Measurements from ENCODE around the gene CISD2.
A peak's percentile ranks its signal among the peaks of the same experiment; 100 is the strongest.
"Not testable (repeated sequence)": the region's sequence is repeated elsewhere in the genome, so short reads cannot be mapped to it uniquely, and the experiment has no call there.

CISD2 gene, protein sequence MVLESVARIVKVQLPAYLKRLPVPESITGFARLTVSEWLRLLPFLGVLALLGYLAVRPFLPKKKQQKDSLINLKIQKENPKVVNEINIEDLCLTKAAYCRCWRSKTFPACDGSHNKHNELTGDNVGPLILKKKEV

DNA sequence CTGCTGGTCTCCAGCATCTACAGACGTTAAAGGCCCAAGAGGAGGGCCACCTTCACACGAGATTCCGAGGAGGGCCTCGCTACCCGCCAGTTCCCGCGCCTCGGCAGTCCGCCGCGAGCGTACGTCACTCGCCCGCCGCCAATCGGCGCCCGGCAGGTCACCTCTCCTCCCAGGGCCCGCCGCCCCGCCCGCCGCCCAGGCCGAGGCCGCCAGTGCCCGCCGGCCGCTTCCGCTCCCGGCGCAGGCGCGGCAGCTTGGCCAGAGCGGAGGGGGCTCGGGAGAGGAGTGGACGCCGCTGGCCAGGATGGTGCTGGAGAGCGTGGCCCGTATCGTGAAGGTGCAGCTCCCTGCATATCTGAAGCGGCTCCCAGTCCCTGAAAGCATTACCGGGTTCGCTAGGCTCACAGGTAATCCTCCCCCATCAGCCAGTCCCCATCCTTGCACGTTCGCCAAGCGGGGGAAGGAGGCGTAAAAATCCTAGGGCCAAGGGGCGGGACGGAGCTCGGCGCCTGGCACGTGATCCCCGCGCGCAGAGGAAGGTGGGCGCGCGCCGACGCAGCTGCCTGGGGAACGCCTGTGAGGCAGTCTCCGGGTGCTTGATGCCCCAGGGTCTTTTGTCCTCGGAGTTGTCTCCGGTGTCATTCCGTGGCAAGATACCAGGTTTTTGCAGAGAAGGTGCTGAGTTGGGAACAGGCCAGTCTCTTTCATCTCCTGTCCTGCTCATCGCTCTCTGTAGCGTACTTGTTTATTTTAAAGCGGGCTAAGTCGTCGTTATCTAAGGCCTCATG is at the start of gene CISD2:
TSS of gene CISD2 (plus strand) at position 212 of the 788 bp plus-strand sequence. CDS start at position 305, 93 bp downstream.
- TF ChIP-seq, protein P1, sequence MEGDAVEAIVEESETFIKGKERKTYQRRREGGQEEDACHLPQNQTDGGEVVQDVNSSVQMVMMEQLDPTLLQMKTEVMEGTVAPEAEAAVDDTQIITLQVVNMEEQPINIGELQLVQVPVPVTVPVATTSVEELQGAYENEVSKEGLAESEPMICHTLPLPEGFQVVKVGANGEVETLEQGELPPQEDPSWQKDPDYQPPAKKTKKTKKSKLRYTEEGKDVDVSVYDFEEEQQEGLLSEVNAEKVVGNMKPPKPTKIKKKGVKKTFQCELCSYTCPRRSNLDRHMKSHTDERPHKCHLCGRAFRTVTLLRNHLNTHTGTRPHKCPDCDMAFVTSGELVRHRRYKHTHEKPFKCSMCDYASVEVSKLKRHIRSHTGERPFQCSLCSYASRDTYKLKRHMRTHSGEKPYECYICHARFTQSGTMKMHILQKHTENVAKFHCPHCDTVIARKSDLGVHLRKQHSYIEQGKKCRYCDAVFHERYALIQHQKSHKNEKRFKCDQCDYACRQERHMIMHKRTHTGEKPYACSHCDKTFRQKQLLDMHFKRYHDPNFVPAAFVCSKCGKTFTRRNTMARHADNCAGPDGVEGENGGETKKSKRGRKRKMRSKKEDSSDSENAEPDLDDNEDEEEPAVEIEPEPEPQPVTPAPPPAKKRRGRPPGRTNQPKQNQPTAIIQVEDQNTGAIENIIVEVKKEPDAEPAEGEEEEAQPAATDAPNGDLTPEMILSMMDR (IDR thresholded peaks at IDR 0.05): no peak
- Histone ChIP-seq H3K27me3 (ENCODE audit: control insufficient read depth, insufficient read depth, low read length) (no peaks in the 10 kb centered on the region), H3K9me3 (ENCODE audit: control insufficient read depth, low read length) (no peaks in the 10 kb centered on the region), H3K4me1 (no peaks in the 10 kb centered on the region), H3K27ac (peak within 1 kb of the TSS; percentile 91), H3K4me2 (ENCODE audit: low read length) (peak within 1 kb of the TSS; percentile 98), H3K36me3 (ENCODE audit: control insufficient read depth, insufficient read depth, low read length) (no peaks in the 10 kb centered on the region), H3K4me3 (ENCODE audit: low read depth, low read length) (peak within 1 kb of the TSS; percentile 94), H3K9ac (no peak within 1 kb of the TSS), H3K79me2 (no peaks in the 10 kb centered on the region), H2AFZ (peak within 1 kb of the TSS; percentile 93)

DNA sequence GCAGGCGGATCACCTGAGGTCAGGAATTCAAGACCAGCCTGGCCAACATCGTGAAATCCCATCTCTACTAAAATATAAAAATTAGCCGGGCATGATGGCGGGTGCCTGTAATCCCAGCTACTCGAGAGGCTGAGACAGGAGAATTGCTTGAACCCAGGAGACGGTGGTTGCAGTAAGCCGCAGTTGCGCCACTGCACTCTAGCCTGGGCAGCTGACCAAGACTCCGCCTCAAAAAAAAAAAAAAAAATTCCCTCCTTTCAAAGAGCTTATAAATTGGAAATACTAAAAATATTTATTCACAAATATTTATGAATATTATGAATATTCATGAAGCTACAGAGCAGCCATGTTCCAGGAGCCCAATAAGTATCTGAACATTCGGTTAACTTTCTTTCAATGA is 49.7 kb upstream of the CISD2 start:
- H2AFZ ChIP-seq; H3K4me2 ChIP-seq (ENCODE audit: low read length); H3K27me3 ChIP-seq (ENCODE audit: control insufficient read depth, insufficient read depth, low read length); H3K36me3 ChIP-seq (ENCODE audit: control insufficient read depth, insufficient read depth, low read length); H3K4me3 ChIP-seq (ENCODE audit: low read depth, low read length); H3K27ac ChIP-seq; H3K9me3 ChIP-seq (ENCODE audit: control insufficient read depth, low read length); H3K9ac ChIP-seq: not testable (repeated sequence)
- H3K4me1 ChIP-seq: peaks cover 18% of the 10 kb centered on the region
- H3K79me2 ChIP-seq: peaks cover 38% of the 10 kb centered on the region

DNA sequence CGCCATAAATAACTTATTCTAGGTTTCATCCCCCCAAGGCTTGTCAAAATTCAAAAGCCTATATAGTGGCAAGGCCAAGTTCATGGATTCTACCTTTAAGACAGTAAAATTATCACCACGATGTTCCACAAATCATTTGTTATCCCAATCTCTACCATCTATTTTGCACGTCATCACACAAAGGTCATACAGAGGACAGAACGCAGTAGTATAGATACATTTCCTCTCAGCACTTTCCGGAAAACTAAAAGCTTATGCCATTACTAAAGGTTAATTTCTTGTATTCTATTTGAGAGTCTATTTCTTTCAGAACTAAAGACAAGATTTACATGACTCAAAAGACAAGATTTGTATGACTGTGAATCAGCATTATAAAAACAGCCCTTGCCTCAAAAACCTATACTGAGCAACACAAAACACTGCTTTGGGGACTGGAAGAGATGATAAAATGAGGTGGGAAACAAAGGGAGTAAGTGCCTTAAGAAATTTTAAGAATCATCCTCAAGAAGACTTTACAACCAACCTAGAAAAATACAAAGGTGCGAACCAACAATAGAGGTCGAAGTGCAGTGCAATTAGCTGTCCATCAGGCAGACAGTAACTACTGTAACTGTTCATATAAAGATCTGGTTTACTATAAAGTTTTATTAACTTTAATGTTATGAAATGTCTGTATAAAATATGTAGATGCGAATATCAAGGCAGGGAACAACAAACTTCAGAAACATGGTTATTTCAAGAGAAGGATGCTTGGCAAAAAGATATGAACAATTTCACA is 49.0 kb upstream of the CISD2 start:
- TF ChIP-seq, protein P1 (IDR thresholded peaks at IDR 0.05): no peak
- H3K36me3 ChIP-seq (ENCODE audit: control insufficient read depth, insufficient read depth, low read length): no peaks in the 10 kb centered on the region
- no peaks in the 10 kb centered on the region for H3K27me3 ChIP-seq (ENCODE audit: control insufficient read depth, insufficient read depth, low read length)
- H3K9ac ChIP-seq: no peak overlapping the region
- peaks cover 40% of the 10 kb centered on the region for H3K79me2 ChIP-seq
- H2AFZ ChIP-seq: no peak overlapping the region
- no peak overlapping the region for H3K4me3 ChIP-seq (ENCODE audit: low read depth, low read length)
- no peaks in the 10 kb centered on the region for H3K9me3 ChIP-seq (ENCODE audit: control insufficient read depth, low read length)
- peak overlapping the region; percentile 25 for H3K4me2 ChIP-seq (ENCODE audit: low read length)
- peak overlapping the region; percentile 33 for H3K27ac ChIP-seq
- H3K4me1 ChIP-seq: peaks cover 18% of the 10 kb centered on the region

DNA sequence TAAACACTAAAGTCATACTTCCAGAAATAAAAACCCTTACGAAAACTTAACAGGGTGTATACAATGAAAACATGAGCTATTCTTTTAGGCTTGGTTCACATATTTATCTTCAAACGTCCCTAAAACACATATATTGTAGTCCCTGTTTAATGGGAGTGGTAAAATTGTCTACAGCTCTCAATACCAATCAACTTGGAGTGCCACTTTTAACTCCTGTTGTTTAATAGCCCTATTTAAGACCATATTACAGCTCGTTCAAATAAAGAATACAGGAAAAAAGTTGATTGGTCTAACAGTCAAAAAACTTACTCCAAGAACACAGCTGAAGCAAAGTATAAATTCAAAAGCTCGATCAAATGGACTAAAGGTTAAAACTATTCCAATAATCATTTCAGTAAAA is 45.3 kb upstream of the CISD2 start:
- Histone ChIP-seq H3K9me3 (ENCODE audit: control insufficient read depth, low read length) (no peaks in the 10 kb centered on the region), H2AFZ (no peak overlapping the region), H3K4me2 (ENCODE audit: low read length) (peak overlapping the region; percentile 96), H3K27ac (no peak overlapping the region), H3K9ac (no peak overlapping the region), H3K4me3 (ENCODE audit: low read depth, low read length) (peak overlapping the region; percentile 95), H3K36me3 (ENCODE audit: control insufficient read depth, insufficient read depth, low read length) (no peaks in the 10 kb centered on the region), H3K79me2 (peaks cover 29% of the 10 kb centered on the region), H3K4me1 (peaks cover 12% of the 10 kb centered on the region), H3K27me3 (ENCODE audit: control insufficient read depth, insufficient read depth, low read length) (no peaks in the 10 kb centered on the region)
- TF ChIP-seq, protein P1 (IDR thresholded peaks at IDR 0.05): no peak

DNA sequence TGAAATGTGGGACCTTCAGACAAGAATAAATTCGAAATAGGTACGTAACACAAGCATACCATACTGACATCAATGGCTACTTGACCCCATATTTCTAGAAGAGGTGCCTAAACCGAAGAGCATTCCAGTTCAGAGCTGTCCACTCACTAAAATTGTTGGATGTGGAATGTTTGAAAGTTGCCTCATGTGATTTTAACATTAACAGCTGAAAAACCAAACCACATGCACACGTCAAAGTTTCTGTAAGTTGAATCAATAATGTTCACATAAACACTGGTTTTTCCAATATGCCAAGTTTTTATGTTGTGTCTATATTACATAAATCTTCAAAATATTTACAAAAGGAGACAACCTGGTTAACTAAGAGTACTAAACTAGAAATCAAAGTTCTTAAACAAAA is 44.9 kb upstream of the CISD2 start:
- H3K9ac ChIP-seq: no peak overlapping the region
- no peak overlapping the region for H3K27ac ChIP-seq
- H2AFZ ChIP-seq: no peak overlapping the region
- TF ChIP-seq, protein P1 (IDR thresholded peaks at IDR 0.05): no peak
- peak overlapping the region; percentile 95 for H3K4me3 ChIP-seq (ENCODE audit: low read depth, low read length)
- peaks cover 25% of the 10 kb centered on the region for H3K79me2 ChIP-seq
- no peaks in the 10 kb centered on the region for H3K27me3 ChIP-seq (ENCODE audit: control insufficient read depth, insufficient read depth, low read length)
- H3K4me2 ChIP-seq (ENCODE audit: low read length): peak overlapping the region; percentile 96
- no peaks in the 10 kb centered on the region for H3K9me3 ChIP-seq (ENCODE audit: control insufficient read depth, low read length)
- peaks cover 9% of the 10 kb centered on the region for H3K4me1 ChIP-seq
- no peaks in the 10 kb centered on the region for H3K36me3 ChIP-seq (ENCODE audit: control insufficient read depth, insufficient read depth, low read length)
